H1 (cell line): ENCODE results near the gene TIMM22. TPM values are rescaled to one million over a fixed set of nuclear protein-coding genes. Genes with fewer than 3 reads are reported as not detected.

ENCODE experiments used
- CTCF ChIA-PET: fragments of 300-600 bp; sonication (Branson Sonifier 250); formaldehyde crosslinking; loops from one replicate; lab custom pipeline; 2021; ENCODE audit not compliant: partially characterized antibody; lab: Charles Lee
- POLR2A ChIA-PET: fragments of 300-600 bp; sonication (Branson Sonifier 250); formaldehyde crosslinking; loops from one replicate; lab custom pipeline; 2021; ENCODE audit warnings: inconsistent platforms; ENCODE audit not compliant: partially characterized antibody; lab: Charles Lee
- DNase-seq, 2 experiments: peaks; one replicate each; pipeline versions ENCODE4 v3.0.0 to v3.0.0-alpha.2; 2010 to 2022; ENCODE audit warnings: low spot score in 2 of 2, low read depth in 1 of 2, mixed read lengths in 1 of 2
- FAIRE-seq: peaks from 2 replicates; lab custom pipeline; 2011; peaks lifted over from hg19 to GRCh38; lab: Jason Lieb, UNC
- H2AFZ ChIP-seq: 2 replicates; pipeline ENCODE4 v1.8.1; 2012; ENCODE audit warnings: low read length, inconsistent platforms
- H2AK5ac ChIP-seq: 2 replicates; pipeline ENCODE4 v1.6.1; 2013; ENCODE audit warnings: low read depth, low read length
- H2BK120ac ChIP-seq: replicated peaks from 2 replicates; pipeline ENCODE3; 2013; ENCODE audit warnings: low read depth, low read length, inconsistent platforms
- H2BK12ac ChIP-seq: 2 replicates; pipeline ENCODE4 v1.6.1; 2013; ENCODE audit warnings: low read depth, low read length
- H2BK15ac ChIP-seq: 2 replicates; pipeline ENCODE4 v1.6.1; 2013; ENCODE audit warnings: low read length
- H2BK20ac ChIP-seq: 2 replicates; pipeline ENCODE4 v1.6.1; 2013; ENCODE audit warnings: low read length
- H2BK5ac ChIP-seq: 2 replicates; pipeline ENCODE4 v1.6.1; 2013; ENCODE audit warnings: low read depth, low read length
- H3K14ac ChIP-seq: 2 replicates; pipeline ENCODE4 v1.6.1; 2013; ENCODE audit warnings: inconsistent platforms; ENCODE audit not compliant: insufficient read length
- H3K18ac ChIP-seq: 2 replicates; pipeline ENCODE4 v1.6.1; 2013; ENCODE audit warnings: low read length; ENCODE audit errors: extremely low read depth
- H3K23ac ChIP-seq: 2 replicates; pipeline ENCODE4 v1.6.1; 2013; ENCODE audit warnings: inconsistent platforms; ENCODE audit not compliant: insufficient read length
- H3K23me2 ChIP-seq: 2 replicates; pipeline ENCODE4 v1.6.1; 2013; ENCODE audit warnings: low read depth, low read length
- H3K27ac ChIP-seq: 2 replicates; pipeline ENCODE4 v1.6.1; 2011; ENCODE audit warnings: low read depth, low read length, inconsistent platforms
- H3K27me3 ChIP-seq, 4 experiments: replicated peaks in 1 of 4; 1 replicate in 1 of 4; 2 replicates in 3 of 4; pipeline versions ENCODE4 v1.6.1 to v1.8.1; 2011 to 2013; ENCODE audit warnings: low read length in 3 of 4, mild to moderate bottlenecking in 3 of 4, inconsistent platforms in 2 of 4, mixed read lengths in 2 of 4, moderate library complexity in 1 of 4; ENCODE audit not compliant: control insufficient read depth in 3 of 4, insufficient read depth in 3 of 4; ENCODE audit errors: extremely low read depth in 1 of 4
- H3K36me3 ChIP-seq, 4 experiments: 2 replicates each; pipeline versions ENCODE4 v1.6.1 to v1.8.1; 2011 to 2013; ENCODE audit warnings: mild to moderate bottlenecking in 4 of 4, low read length in 3 of 4, moderate library complexity in 2 of 4, control low read depth in 1 of 4, inconsistent platforms in 1 of 4; ENCODE audit not compliant: insufficient read depth in 4 of 4, control insufficient read depth in 2 of 4
- H3K4ac ChIP-seq: replicated peaks from 2 replicates; pipeline ENCODE3; 2013; ENCODE audit warnings: low read length, low read depth, mixed read lengths, inconsistent platforms; ENCODE audit not compliant: insufficient read length
- H3K4me1 ChIP-seq, 4 experiments: replicated peaks in 1 of 4; 1 replicate in 1 of 4; 2 replicates in 3 of 4; pipeline versions ENCODE4 v1.6.1 to v1.8.1; 2011 to 2013; ENCODE audit warnings: low read length in 3 of 4, inconsistent platforms in 2 of 4, mixed read lengths in 1 of 4; ENCODE audit not compliant: insufficient read depth in 4 of 4, control insufficient read depth in 3 of 4
- H3K4me2 ChIP-seq, 2 experiments: 2 replicates each; pipeline versions ENCODE4 v1.6.1 to v1.8.1; 2011 to 2013; ENCODE audit warnings: low read depth in 2 of 2, low read length in 2 of 2, control low read depth in 1 of 2, inconsistent platforms in 1 of 2, mild to moderate bottlenecking in 1 of 2; ENCODE audit not compliant: insufficient read depth in 1 of 2
- H3K4me3 ChIP-seq, 4 experiments: fragments of 200-600, 300-600 bp in 1 of 4; sonication (generic), shearing (Covaris generic), sonication (Bioruptor Twin) in 1 of 4; 2 replicates each; pipeline versions ENCODE4 v1.5.1 to v1.8.1; 2011 to 2016; ENCODE audit warnings: low read length in 4 of 4, low read depth in 3 of 4, control low read depth in 2 of 4, inconsistent platforms in 2 of 4, mild to moderate bottlenecking in 2 of 4, mixed read lengths in 1 of 4, moderate library complexity in 1 of 4; ENCODE audit not compliant: insufficient read depth in 2 of 4; ENCODE audit errors: extremely low read depth in 1 of 4
- H3K56ac ChIP-seq: replicated peaks from 2 replicates; pipeline ENCODE3; 2013; ENCODE audit warnings: low read depth, mild to moderate bottlenecking, mixed read lengths, low read length, inconsistent platforms; ENCODE audit not compliant: insufficient read length
- H3K79me1 ChIP-seq: 2 replicates; pipeline ENCODE4 v1.6.1; 2013; ENCODE audit warnings: low read depth, low read length, control low read depth
- H3K79me2 ChIP-seq, 2 experiments: 2 replicates each; pipeline versions ENCODE4 v1.6.1 to v1.8.1; 2012 to 2013; ENCODE audit warnings: low read length in 2 of 2, mild to moderate bottlenecking in 2 of 2, inconsistent platforms in 1 of 2; ENCODE audit not compliant: insufficient read depth in 2 of 2, control insufficient read depth in 1 of 2
- H3K9ac ChIP-seq, 4 experiments: replicated peaks in 1 of 4; 1 replicate in 1 of 4; 2 replicates in 3 of 4; pipeline versions ENCODE4 v1.6.1 to v1.8.1; 2011 to 2013; ENCODE audit warnings: low read depth in 3 of 4, low read length in 3 of 4, control low read depth in 2 of 4, mild to moderate bottlenecking in 2 of 4, moderate library complexity in 2 of 4, inconsistent platforms in 1 of 4; ENCODE audit errors: extremely low read depth in 1 of 4
- H3K9me3 ChIP-seq, 2 experiments: 2 replicates each; pipeline versions ENCODE4 v1.6.1 to v1.8.1; 2012 to 2013; ENCODE audit warnings: mild to moderate bottlenecking in 2 of 2, moderate library complexity in 2 of 2, control low read depth in 1 of 2, inconsistent platforms in 1 of 2, low read depth in 1 of 2, low read length in 1 of 2, mixed read lengths in 1 of 2; ENCODE audit not compliant: insufficient read depth in 2 of 2
- H4K20me1 ChIP-seq, 2 experiments: replicated peaks in 1 of 2; 2 replicates each; pipeline versions ENCODE3 to v1.8.1; 2011 to 2013; ENCODE audit warnings: inconsistent platforms in 2 of 2, low read length in 2 of 2, mild to moderate bottlenecking in 1 of 2; ENCODE audit not compliant: insufficient read depth in 2 of 2, control insufficient read depth in 1 of 2
- H4K5ac ChIP-seq: 2 replicates; pipeline ENCODE4 v1.6.1; 2013; ENCODE audit warnings: low read length, low read depth, mixed read lengths, inconsistent platforms; ENCODE audit not compliant: insufficient read length
- H4K8ac ChIP-seq: 2 replicates; pipeline ENCODE4 v1.8.0; 2013; ENCODE audit warnings: mild to moderate bottlenecking, moderate library complexity, low read length, inconsistent platforms; ENCODE audit not compliant: insufficient read depth; ENCODE audit errors: extremely low read depth
- H4K91ac ChIP-seq: replicated peaks from 2 replicates; pipeline ENCODE3; 2013; ENCODE audit warnings: low read length, mixed read lengths, inconsistent platforms; ENCODE audit not compliant: insufficient read length
- BACH1 ChIP-seq: IDR thresholded peaks from 2 replicates; pipeline ENCODE4 v1.6.1; 2012; ENCODE audit warnings: low read length, improper control_type of control experiment
- BCL11A ChIP-seq, 2 experiments: IDR thresholded peaks; one replicate each; pipeline ENCODE4 v1.6.1; 2011; ENCODE audit warnings: low read depth in 2 of 2, low read length in 2 of 2, mild to moderate bottlenecking in 2 of 2
- CBX5 ChIP-seq: fragments of 300-800, 300-1000 bp; sonication (generic); IDR thresholded peaks from 2 replicates; pipeline ENCODE4 v1.7.1; 2016; ENCODE audit warnings: antibody characterized with exemption, low read length, low read depth
- TAF1 ChIP-seq: IDR thresholded peaks from 2 replicates; pipeline ENCODE4 v1.6.1; 2011; ENCODE audit warnings: mild to moderate bottlenecking, low read depth, low read length
- WGBS, 2 experiments: shearing (Covaris generic) in 1 of 2; methylation state at CpG; one replicate each; pipeline versions ENCODE4 v1.1.6 to v1.1.7; 2013 to 2015; ENCODE audit warnings: low lambda C conversion rate in 2 of 2, mixed read lengths in 2 of 2, inconsistent platforms in 1 of 2, low coverage in 1 of 2, missing lambda C conversion rate in 1 of 2; ENCODE audit not compliant: insufficient replicate concordance in 2 of 2, insufficient coverage in 1 of 2, insufficient read length in 1 of 2; ENCODE audit errors: extremely low coverage in 1 of 2, missing lambda C conversion rate in 1 of 2; 5-methylcytosine and 5-hydroxymethylcytosine counted together
- polyA plus RNA-seq, 7 experiments: library from polyadenylated mRNA; depleted of rRNA in 3 of 7; stranded (reverse) in 5 of 7; unstranded in 2 of 7; fragments of >200 nt in 5 of 7; fragments of 200-250 nt in 2 of 7; gene quantifications; 1 replicate in 5 of 7; 2 replicates in 1 of 7; 4 replicates in 1 of 7; pipeline versions ENCODE4 v1.2.1 to v1.2.3, GENCODE V29; 2011 to 2013; ENCODE audit warnings: missing spikeins in 2 of 7, mixed read lengths in 2 of 7
- total RNA-seq: library from RNA; stranded (reverse); fragmentation: NEBNext Ultra II Directional; extraction: Animal tissue kit (Norgen Biotek cat#: 25700); gene quantifications from 2 replicates; pipeline ENCODE4 v1.2.1, GENCODE V29; 2021
- TF ChIP-seq, protein P1 (sequence below): IDR thresholded peaks from 2 replicates; pipeline ENCODE4 v1.6.1; 2011; ENCODE audit warnings: low read length, improper control_type of control experiment
- TF ChIP-seq, protein P2 (sequence below): IDR thresholded peaks from 2 replicates; pipeline ENCODE4 v1.6.1; 2011; ENCODE audit warnings: low read depth, mild to moderate bottlenecking, low read length; ENCODE audit not compliant: insufficient read depth

TIMM22 gene
- total and polyA plus RNA-seq, 2 of the 8 experiments (the other 6 are each of a cell fraction or from before 2014, with no cell fraction given), result 13.8 to 17.4 TPM

GRCh38 chr17:1022278-1023024, 25.5 kb downstream of the TIMM22 start:
- H3K27ac ChIP-seq, result no peak overlapping the region
- peak overlapping the region; percentile 84; the same call in 1 of the 2 replicates for H4K8ac ChIP-seq
- H3K18ac ChIP-seq, result no peak overlapping the region
- H2BK20ac ChIP-seq, result no peak overlapping the region
- no peak overlapping the region for H2BK120ac ChIP-seq
- H3K23ac ChIP-seq, result no peak overlapping the region
- DNase-seq (no peak), FAIRE-seq (no peak)
- no peak overlapping the region for H3K4ac ChIP-seq
- no peaks in the 10 kb centered on the region for H3K79me2 ChIP-seq
- ChIA-PET CTCF (interaction anchor here (0.8 to 2.6 kb wide), 4 partner anchors 11 to 34 kb away, joined by 3 to 14 read pairs (median 4); no protein-coding TSS in a partner anchor), POLR2A (no interaction called here)
- no peaks in the 10 kb centered on the region for H3K79me1 ChIP-seq
- no peak overlapping the region for H3K9ac ChIP-seq
- WGBS, 2 experiments, result 88% methylated on average over 29 of the region's 32 CpGs; no CpG with 5 or more reads in 1 of the 2 experiments
- H2AFZ ChIP-seq, result no peak overlapping the region
- no peak overlapping the region for H3K56ac ChIP-seq
- no peaks in the 10 kb centered on the region for H3K4me1 ChIP-seq
- H2AK5ac ChIP-seq, result no peak overlapping the region
- peaks cover 0 to 2% of the 10 kb centered on the region in 2 experiments for H4K20me1 ChIP-seq
- H2BK5ac ChIP-seq, result no peak overlapping the region
- H3K4me3 ChIP-seq, result no peak overlapping the region
- no peak overlapping the region for H3K14ac ChIP-seq
- H3K9me3 ChIP-seq, result no peaks in the 10 kb centered on the region
- H3K4me2 ChIP-seq, result no peak overlapping the region
- no peak overlapping the region for H4K5ac ChIP-seq
- no peak overlapping the region for H2BK15ac ChIP-seq
- H3K27me3 ChIP-seq, result no peaks in the 10 kb centered on the region
- no peaks in the 10 kb centered on the region for H3K36me3 ChIP-seq
- H3K23me2 ChIP-seq, result no peaks in the 10 kb centered on the region
- H2BK12ac ChIP-seq, result 0 out of 2 replicates have a peak overlapping the region, but pooled peaks have one; percentile 50
- H4K91ac ChIP-seq, result no peak overlapping the region
- TF ChIP-seq, protein P1, sequence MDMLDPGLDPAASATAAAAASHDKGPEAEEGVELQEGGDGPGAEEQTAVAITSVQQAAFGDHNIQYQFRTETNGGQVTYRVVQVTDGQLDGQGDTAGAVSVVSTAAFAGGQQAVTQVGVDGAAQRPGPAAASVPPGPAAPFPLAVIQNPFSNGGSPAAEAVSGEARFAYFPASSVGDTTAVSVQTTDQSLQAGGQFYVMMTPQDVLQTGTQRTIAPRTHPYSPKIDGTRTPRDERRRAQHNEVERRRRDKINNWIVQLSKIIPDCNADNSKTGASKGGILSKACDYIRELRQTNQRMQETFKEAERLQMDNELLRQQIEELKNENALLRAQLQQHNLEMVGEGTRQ, result no peak
- no peak for TF ChIP-seq BCL11A (IDR thresholded peaks at IDR 0.05; ENCODE audit: low read depth in 2 of 2, low read length in 2 of 2)
- no peak for TF ChIP-seq CBX5
- TF ChIP-seq, protein P2, sequence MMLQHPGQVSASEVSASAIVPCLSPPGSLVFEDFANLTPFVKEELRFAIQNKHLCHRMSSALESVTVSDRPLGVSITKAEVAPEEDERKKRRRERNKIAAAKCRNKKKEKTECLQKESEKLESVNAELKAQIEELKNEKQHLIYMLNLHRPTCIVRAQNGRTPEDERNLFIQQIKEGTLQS, result no peak
- TF ChIP-seq BACH1, result no peak
- TF ChIP-seq TAF1, result no peak
